HG02642 (cell line): ENCODE measurements around the gene TRNP1.
"Not testable (repeated sequence)": the region's sequence is repeated elsewhere in the genome, so short reads cannot be mapped to it uniquely, and the experiment has no call there.

Experiments used
- ATAC-seq: cut with Tn5 transposase; IDR thresholded peaks from one replicate; pipeline ENCODE4 v1.9.1; 2021; ENCODE audit warnings: mild to moderate bottlenecking; ENCODE audit not compliant: unreplicated experiment, poor library complexity

Gene TRNP1

DNA sequence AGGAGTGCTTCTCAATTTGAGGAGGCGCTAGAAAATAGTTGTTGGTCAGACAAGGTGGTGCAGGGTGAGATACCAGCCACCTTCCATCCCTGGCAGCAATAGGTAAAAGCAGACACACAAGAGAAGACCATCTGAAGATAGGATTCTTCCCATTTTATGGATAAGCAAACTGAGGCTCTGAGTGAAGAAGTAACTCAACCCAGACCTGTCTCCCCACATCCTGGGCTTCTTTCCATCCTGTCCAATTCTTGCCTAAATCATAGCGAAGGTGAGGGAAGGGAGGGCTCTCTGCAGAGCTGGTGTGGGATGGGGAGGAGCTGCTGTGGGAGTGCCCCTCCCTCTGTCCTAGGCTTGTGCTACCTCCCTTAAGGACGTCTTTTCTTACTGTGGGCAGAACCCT, 21.9 kb upstream of the TRNP1 start:
- no peak for ATAC-seq

DNA sequence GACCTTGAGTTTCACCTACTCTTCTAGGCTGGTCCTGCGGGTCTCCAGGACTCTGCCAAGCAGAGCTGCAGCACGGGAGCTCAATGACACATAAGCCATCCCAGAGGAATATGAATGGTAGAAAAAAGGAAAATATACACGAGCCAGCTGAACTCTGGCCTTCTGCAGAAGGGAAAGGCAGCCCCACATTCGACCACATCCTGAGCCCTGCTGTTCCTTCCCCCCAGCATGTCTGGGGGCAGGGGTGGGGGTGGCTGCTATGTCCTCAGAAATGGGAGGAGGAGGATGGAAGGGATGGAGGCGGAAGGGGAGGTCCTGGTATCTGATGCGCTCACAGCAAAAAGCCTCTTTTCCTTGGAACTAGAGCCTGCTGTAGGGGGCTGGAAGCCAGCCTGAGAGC, 21.1 kb upstream of the TRNP1 start:
- no peak for ATAC-seq

DNA sequence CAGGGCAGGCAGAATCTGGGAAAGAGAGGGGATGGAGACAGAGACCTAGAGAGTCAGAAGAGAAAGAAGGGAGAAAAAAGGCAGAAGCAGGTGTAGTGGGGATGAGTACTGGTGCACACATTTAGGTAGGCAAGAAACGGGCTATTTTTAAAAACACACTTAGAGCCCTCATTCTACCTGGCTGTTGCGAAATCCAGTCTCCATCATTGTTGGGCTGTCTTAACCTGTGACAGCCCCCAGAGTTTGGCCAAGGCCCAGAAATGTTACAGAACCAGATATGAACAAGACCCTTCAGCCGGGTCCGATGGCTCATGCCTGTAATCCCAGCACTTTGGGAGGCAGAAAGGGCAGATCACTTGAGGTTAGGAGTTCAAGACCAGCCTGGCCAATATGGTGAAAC, 20.7 kb upstream of the TRNP1 start:
- ATAC-seq: no peak

DNA sequence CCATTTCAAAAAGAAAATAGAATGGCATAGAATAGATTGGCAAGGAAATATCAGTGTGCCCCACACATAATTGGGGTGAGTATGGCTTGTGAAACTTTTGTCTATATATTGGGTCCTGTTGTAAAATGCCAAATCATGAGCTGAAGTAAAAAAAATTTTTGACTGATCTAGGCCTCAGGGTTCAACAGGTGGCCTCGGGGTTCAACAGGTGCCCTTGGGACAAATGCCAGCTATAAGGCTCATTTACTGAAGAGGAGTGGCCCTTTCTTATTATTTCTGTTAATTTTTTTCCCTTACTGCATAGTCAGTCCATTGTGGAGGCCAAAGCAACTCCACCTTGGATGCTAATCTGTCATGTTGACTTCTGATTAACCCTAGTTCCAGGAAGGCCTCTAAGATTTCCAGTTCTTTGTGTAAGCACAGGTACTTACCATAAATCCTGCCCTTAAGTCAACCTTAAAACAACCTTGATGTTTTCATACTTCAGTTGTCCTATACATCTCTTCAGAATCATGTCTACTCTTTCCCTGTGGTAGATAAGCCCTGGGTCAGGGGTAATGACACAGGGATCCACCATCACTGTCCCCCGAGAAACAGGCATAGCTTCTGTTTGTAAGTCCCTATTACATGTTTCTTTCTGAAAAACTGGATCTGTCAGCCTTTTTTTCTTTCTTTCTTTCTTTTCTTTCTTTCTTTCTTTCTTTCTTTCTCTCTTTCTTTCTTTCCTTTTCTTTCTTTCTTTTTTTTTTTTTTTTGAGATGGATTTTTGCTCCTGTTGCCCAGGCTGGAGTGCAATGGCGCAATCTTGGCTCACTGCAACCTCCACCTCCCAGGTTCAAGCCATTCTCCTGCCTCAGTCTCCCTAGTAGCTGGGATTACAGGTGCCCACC, 16.6 kb upstream of the TRNP1 start:
- no peak for ATAC-seq

DNA sequence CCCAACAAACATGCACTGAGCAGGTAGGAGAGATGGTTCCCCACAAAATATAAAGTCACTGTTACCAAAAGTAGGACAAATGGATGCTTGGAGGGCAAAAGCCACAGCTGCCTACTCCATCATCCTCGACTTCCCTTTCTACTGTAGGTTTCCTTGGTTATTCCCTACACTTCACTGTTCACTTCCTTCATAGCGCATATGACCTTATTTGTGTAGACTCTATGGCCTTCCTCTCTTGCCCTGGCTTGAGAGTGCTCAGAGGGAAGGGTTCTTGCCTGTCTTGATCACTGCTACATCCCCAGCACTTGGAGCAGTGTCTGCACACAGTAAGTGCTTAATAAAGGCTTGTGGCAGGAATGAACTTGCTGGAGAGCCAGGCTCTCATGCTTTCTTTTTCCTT, 14.6 kb upstream of the TRNP1 start:
- ATAC-seq: no peak

DNA sequence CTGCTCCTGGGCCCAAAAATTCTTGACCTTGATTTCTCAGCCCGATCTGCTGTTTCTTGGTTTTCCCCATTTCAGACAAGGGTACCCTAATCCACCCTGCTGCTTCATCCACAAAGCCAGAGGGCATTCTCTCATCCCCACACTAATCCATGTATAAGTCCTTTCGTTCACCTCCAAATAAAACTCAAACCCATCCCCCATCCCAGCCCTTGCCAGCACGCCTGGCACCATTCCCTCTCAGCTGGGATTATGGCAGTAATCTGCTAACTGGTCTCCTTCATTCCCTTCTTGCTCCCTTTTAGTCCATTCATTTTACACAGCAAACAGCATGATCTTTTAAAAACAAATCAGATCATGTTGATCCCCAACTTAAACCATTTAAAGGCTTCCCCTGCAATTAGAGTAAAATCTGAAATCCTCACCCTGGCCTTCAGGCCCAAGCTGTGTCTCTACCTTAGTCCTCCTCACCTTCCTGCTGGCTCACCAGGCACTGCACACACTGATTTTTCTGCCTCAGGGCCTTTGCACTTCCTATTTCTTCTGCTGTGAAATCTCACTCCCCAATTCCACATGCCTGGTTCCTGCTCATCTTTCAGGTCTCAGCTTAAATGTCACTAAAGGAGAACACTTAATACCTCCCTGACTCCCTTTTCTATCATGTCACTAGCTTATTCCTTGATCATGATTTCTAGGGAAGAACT, 12.2 kb upstream of the TRNP1 start:
- no peak for ATAC-seq

DNA sequence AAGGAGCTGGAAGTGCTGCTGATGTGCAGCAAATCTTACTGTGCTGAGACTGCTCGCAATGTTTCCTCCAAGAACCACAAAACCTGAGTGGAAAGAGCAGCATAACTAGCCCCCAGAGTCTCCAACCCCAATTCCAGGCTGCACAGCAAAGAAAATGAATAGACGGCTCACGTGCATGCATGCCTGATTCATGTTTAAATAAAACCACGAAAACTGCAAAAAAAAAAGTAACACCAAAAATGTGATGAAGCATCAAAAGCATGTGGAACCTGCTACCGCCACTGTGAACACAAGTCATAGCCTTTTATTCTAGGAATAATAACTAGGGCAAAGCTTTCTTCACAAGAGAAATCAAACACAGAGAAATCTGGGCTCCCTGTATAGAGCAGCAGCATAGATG, 9.6 kb upstream of the TRNP1 start:
- no peak for ATAC-seq

DNA sequence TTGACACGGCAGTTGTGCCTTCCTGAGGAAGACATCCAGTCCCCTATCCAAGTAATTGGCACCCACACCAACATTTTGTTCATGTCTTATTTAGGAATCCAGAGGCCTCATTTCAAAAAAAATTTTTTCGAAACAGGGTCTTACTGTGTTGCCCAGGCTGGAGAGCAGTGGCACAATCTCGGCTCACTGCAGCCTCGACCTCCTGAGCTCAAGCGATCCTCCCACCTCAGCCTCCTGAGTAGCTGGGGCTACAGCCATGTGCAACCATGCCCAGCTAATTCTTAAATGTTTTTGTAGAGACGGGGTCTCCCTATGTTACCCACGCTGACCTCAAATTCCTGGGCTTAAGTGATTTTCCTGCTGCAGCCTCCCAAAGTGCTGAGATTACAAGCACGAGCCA, 9.2 kb upstream of the TRNP1 start:
- ATAC-seq: no peak

DNA sequence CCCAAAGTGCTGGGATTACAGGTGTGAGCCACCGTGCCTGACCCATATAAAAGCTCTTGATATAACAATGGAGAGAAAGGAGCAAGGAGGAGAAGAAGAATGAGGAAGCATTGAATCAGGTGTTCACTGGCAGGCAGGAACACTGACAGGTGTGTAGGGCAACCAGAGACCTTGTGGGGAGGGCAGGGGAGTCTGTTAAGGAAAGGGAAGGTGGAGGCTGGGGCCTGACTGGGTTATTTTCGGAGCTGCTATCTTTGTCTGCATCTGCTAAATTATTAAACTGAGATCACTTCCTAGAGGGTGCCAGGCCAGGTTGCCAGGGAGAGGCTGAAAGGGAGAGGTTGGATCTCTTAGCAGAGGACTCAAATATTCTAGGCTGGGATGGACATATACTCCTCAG, 6.8 kb upstream of the TRNP1 start:
- ATAC-seq: no peak

DNA sequence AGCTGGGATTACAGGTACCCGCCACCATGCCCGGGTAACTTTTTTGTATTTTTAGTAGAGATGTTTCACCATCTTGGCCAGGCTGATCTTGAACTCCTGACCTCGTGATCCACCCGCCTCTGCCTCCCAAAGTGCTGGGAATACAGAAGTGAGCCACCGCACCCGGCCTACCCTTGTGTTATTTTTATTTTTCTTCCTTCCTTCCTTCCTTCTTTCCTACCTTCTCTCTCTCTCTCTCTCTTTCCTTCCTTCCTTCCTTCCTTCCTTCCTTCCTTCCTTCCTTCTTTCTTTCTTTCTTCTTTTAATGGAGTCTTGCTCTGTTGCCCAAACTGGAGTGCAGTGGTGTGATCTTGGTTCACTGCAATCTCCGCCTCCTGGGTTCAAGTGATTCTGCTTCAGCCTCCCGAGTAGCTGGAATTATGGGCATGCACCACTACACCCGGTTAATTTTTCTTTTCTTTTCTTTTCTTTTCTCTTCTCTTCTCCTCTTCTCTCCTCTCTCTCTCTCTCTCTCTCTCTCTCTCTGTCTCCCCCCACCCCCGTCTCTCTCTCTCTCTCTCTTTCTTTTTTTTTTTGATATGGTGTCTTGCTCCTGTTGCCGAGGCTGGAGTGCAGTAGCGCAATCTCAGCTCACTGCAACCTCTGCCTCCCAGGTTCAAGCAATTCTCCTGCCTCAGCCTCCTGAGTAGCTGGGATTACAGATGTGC, 3.9 kb upstream of the TRNP1 start:
- ATAC-seq: not testable (repeated sequence)

DNA sequence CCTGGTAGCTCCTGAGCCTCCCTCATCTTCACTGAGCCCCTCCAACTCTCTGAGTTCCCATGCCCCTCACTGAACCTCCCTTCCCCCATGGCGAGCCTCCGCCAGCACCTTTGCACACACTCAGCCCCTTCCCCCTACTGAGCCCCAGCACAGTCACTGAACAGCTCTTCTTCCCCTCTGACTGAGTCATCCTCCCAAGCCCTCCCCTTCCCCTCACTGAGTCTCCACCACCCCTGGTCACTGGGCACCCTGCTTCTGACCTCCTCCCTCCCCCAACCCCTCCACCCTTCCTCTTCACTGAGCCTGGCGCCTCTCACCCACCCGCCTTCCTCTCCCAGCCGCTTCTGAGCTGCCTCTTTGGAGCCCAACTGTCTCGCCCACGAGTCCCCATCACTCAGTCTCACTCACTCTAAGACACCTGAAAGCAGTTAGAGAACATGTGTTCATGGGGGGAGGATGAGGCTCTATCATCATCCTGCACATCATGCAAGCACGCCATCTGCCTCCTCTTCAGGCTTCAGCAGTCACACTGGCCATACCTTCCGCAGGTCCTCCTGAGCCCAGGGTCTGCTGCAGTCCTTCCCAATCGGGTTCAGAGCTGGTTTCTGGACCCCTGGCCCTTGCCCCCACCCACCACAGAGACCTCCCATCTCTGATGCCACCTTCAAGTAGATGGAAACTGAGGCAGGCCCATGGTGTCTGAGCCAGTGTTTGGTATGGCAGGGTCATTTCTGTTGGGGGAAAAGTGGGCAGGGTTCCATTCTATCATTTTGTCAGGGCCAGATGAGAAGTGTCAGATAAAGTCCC, 2.0 kb upstream of the TRNP1 start:
- no peak for ATAC-seq

DNA sequence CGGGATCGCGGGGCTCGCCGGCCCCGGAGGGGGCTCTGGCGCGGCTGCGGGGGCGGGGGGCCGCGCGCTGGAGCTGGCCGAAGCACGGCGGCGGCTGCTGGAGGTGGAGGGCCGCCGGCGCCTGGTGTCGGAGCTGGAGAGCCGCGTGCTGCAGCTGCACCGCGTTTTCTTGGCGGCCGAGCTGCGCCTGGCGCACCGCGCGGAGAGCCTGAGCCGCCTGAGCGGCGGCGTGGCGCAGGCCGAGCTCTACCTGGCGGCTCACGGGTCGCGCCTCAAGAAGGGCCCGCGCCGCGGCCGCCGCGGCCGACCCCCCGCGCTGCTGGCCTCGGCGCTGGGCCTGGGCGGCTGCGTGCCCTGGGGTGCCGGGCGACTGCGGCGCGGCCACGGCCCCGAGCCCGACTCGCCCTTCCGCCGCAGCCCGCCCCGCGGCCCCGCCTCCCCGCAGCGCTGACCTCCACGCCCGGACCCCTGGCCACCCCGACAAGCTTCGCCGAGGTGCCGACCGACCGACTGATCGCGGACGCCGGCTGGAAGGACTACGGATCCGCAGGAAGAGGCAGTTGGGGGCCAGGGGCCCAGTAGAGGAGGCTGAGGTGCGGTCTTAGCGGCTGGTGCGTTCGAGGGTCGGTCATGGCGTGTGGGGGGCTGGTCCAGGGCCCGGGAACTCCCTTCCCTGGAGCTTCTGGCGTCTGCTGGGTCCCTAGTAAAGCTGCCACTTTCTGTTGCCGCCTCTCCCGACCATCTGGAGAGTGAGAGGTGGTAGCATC, 711 bp downstream of the TRNP1 start:
- peak; percentile 13 for ATAC-seq

DNA sequence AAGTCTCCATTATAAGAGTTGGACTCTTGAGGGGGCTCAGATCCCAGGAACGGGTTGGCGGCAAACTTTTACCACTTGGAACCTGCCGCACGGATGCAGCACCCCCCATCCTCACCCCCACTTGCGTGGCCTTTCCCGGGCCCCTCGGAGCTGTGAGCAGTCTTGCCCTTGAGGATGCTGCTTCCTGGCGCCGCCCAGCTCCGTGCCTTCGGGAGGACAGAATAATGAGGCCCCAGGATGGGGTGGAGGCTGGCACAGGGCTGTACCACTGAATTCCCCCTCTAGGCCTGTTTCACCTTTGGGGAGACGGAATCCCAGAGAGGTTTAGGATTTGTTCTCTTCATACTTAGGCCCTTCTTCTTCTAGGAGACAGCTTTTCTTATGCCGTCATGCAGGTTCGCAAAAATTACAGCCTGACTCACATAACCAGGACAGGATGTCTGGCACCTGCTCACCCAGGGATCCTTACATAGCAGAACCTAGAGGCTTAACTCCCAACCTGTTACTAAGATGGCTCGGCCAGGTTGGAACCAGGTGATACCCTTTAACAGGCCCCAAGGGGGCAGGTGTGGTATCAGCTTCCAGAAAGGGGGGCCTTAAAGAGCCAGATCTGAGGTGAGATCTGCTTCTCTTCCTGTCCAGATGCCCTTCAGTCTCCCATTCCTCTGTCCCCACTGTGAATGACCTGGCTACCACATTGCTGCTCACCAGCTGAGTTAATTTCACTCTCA, 1.5 kb downstream of the TRNP1 start:
- no peak for ATAC-seq

DNA sequence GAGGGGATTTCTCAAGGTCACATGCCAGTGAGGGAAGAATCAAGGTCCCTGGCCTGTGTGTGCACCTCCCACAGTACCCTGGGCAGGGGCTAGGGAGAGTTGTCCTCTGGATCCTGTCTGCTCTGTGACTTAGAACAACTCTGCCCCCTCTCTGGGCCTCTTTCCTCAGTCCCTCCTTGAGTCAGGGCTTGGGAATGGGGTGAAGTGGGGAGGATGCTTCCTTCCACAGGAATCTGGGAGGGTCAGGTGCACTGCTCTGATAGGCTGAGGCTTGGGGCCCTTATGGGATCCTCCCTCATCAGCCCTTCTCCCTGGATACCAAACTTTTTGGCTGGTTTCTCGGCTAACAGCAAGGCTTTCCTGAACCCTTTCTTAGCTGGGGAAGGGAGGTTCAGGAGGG, 2.5 kb downstream of the TRNP1 start:
- no peak for ATAC-seq

DNA sequence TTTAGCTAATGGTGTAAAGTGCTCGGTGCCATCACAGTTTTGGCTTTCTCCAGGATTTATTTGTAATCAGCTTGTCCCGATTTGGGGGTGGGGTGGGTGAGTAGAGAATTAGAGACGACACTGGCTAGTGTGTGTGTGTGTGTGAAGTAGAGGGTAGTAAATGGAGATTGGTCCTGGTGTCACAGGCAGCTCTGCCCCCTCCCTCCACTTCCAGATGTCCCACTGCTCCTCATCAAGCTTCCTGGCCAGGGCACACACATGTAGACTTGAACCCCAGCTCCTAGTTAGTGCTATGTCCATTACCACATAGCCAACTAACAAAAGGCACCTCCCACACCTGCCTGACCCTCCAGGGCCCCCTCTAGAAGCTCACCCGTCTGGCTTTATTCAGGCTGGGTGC, 3.2 kb downstream of the TRNP1 start:
- ATAC-seq: no peak

DNA sequence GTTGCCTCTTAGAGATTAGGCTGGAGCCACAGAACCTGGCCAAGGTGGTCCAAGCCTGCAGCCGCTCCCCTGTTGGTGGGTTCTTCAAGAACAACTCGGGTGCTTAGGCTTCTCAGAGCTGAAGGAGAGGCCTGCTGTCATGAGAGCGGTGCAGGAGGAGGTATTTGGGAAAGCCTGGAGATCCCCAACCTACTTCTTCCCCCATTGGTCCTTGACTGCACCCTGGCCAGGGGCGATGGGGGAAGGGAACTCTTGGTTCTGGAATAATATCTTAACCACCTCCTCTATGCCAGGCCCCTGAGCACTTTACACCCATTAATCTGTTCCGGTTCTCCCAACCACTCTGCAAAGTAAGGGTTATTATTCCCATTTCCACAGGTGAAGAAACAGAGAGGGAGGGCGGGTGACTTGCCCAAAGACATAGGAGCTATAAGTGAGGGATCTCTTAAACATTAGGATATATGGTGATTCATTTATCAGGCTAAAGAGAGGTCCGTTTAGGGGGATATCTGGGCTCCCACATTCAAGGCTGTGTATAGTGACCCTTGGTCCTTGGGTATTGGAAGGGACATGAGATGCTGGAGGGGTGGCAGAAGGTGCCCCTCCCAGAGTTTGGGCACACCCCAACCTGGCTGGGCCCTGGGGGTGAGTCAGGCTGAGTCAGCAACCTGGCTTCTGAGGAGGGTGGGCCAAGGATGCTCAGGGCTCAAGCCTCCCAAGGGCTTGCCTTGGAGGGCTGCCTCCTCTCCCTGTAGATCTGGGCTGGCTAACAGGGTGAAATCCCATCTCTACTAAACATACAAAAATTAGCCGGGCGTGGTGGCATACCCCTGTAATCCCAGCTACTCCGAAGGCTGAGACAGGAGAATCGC, 5.2 kb downstream of the TRNP1 start:
- ATAC-seq: no peak

DNA sequence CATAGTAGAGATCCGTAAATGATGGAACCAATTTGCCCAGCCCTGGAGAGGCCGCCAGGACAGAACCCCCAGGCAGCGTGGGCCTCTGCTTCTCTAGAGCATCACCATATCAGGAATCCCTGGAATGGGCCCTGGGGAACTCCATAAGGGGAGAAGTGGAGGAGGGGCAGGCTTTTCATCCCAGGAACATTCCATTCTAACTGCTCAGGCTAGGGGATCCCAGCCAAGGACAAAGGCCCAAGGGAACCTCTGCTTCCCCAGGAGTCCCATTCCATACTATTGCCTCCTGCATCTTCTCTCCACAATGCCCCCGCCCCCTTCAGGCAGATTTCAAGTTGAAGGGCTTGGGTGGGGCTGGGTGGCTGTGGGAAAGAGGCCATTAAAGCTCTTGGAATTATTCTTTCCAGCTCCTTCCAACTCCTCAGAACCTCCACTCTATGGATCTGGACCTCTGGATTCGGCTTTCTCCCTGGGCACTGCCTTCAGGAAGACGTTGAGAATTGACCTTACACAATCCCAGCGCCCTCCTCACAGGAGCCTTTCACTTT, 6.0 kb downstream of the TRNP1 start:
- ATAC-seq: no peak
